Activated CD4-positive, alpha-beta T cell treated with anti-CD3 and anti-CD28 coated beads, Interleukin-2, amount 50 U/mL, for 48 hours (primary cell): ENCODE data around the gene GALP.
"Not testable (repeated sequence)": the region's sequence is repeated elsewhere in the genome, so short reads cannot be mapped to it uniquely, and the experiment has no call there.

Experiments
- DNase-seq, 2 experiments: peaks; one replicate each; pipeline ENCODE4 v3.0.0-alpha.2; 2020

Gene GALP

GRCh38 chr19:56193981-56194640 is 18.3 kb downstream of the GALP start:
- no peak for DNase-seq

GRCh38 chr19:56197646-56198045 is 21.8 kb downstream of the GALP start, which contains the start of gene ZSCAN5B:
Gene ZSCAN5B (minus strand): TSS chr19:56197783. CDS start chr19:56193052, 4,731 bp downstream.
- not testable (repeated sequence) for DNase-seq

GRCh38 chr19:56199687-56200086 is 23.9 kb downstream of the GALP start:
- no peak for DNase-seq

- DNase-seq, result no peak
Observed at GRCh38 chr19:56201973-56202372, 26.2 kb downstream of the GALP start, which contains the start of gene ZSCAN5C. Gene ZSCAN5C (plus strand): TSS chr19:56202273. CDS start chr19:56205914, 3,641 bp downstream.

GRCh38 chr19:56207581-56207980 is 31.8 kb downstream of the GALP start:
- DNase-seq, result not testable (repeated sequence)

- no peak for DNase-seq
Observed at GRCh38 chr19:56209091-56209490, 33.3 kb downstream of the GALP start.

GRCh38 chr19:56210036-56210435 is 34.2 kb downstream of the GALP start:
- DNase-seq, result not testable (repeated sequence)

- DNase-seq, result no peak
Observed at GRCh38 chr19:56211718-56212117, 35.9 kb downstream of the GALP start.

GRCh38 chr19:56217039-56217949 is 41.5 kb downstream of the GALP start:
- peak in 1 of 2 experiments; percentile 3 for DNase-seq

GRCh38 chr19:56218961-56219360 is 43.2 kb downstream of the GALP start:
- DNase-seq, result no peak

GRCh38 chr19:56221442-56221841 is 45.6 kb downstream of the GALP start:
- not testable (repeated sequence) for DNase-seq

- DNase-seq, result no peak
Observed at GRCh38 chr19:56221851-56222250, 46.0 kb downstream of the GALP start.

GRCh38 chr19:56222901-56223300 is 47.1 kb downstream of the GALP start:
- DNase-seq, result no peak

- DNase-seq, result no peak
Observed at GRCh38 chr19:56223481-56223880, 47.7 kb downstream of the GALP start.
